Loucy (cell line): ENCODE measurements around the gene CYP4Z1.
"Not testable (repeated sequence)": the region's sequence is repeated elsewhere in the genome, so short reads cannot be mapped to it uniquely, and the experiment has no call there.

ENCODE experiments used
- CTCF ChIP-seq: fragments of 200-600 bp; sonication (generic); conservative IDR thresholded peaks from 2 replicates; pipeline ENCODE4 v1.5.1; 2014; ENCODE audit warnings: mild to moderate bottlenecking, antibody characterized with exemption, low read length
- EZH2phosphoT487 ChIP-seq: fragments of 200-600 bp; IDR thresholded peaks from 2 replicates; pipeline ENCODE4 v1.6.1; 2018; ENCODE audit warnings: antibody characterized with exemption, mild to moderate bottlenecking, moderate library complexity, borderline replicate concordance

GRCh38 chr1:47124834-47125233, 57.8 kb downstream of the CYP4Z1 start:
- TF ChIP-seq CTCF, EZH2phosphoT487: not testable (repeated sequence)
